HEK293 (cell line): ENCODE measurements around the gene BCAS3.
A peak's percentile ranks its signal among the peaks of the same experiment; 100 is the strongest.

Source experiments
- BCL6B ChIP-seq: fragments of 450-650 bp; formaldehyde crosslinking; IDR thresholded peaks from 2 replicates; pipeline ENCODE4 v1.5.1; 2017; ENCODE audit warnings: missing biosample characterization, missing genetic modification characterization
- CTCF ChIP-seq: fragments of 450-650 bp; formaldehyde crosslinking; IDR thresholded peaks from 2 replicates; pipeline ENCODE4 v1.5.1; 2016; ENCODE audit warnings: missing biosample characterization, missing genetic modification characterization
- GLIS1 ChIP-seq: fragments of 450-650 bp; formaldehyde crosslinking; IDR thresholded peaks from 2 replicates; pipeline ENCODE4 v1.5.1; 2016; ENCODE audit warnings: missing biosample characterization, missing genetic modification characterization
- GLIS2 ChIP-seq: fragments of 450-650 bp; formaldehyde crosslinking; IDR thresholded peaks from 2 replicates; pipeline ENCODE4 v1.5.1; 2016; ENCODE audit warnings: missing biosample characterization, missing genetic modification characterization
- IKZF3 ChIP-seq: fragments of 450-650 bp; IDR thresholded peaks from 2 replicates; pipeline ENCODE4 v1.5.0; 2018; ENCODE audit warnings: missing biosample characterization, mild to moderate bottlenecking, missing genetic modification characterization, moderate library complexity
- KLF1 ChIP-seq: fragments of 450-650 bp; formaldehyde crosslinking; IDR thresholded peaks from 2 replicates; pipeline ENCODE4 v1.5.1; 2016; ENCODE audit warnings: missing biosample characterization, missing genetic modification characterization
- SCRT1 ChIP-seq: fragments of 450-650 bp; formaldehyde crosslinking; IDR thresholded peaks from 2 replicates; pipeline ENCODE4 v1.5.1; 2016; ENCODE audit warnings: missing biosample characterization, missing genetic modification characterization, borderline replicate concordance
- ZBTB10 ChIP-seq: fragments of 450-650 bp; formaldehyde crosslinking; IDR thresholded peaks from 2 replicates; pipeline ENCODE4 v1.5.1; 2016; ENCODE audit warnings: missing biosample characterization, missing genetic modification characterization
- ZBTB11 ChIP-seq: fragments of 450-650 bp; formaldehyde crosslinking; conservative IDR thresholded peaks from 2 replicates; pipeline ENCODE4 v1.5.1; 2016; ENCODE audit warnings: low read depth, missing biosample characterization, missing genetic modification characterization
- ZBTB6 ChIP-seq: fragments of 450-650 bp; formaldehyde crosslinking; IDR thresholded peaks from 2 replicates; pipeline ENCODE4 v1.5.1; 2017; ENCODE audit warnings: missing biosample characterization, missing genetic modification characterization
- ZFHX2 ChIP-seq: fragments of 450-650 bp; formaldehyde crosslinking; conservative IDR thresholded peaks from 2 replicates; pipeline ENCODE4 v1.5.1; 2016; ENCODE audit warnings: missing biosample characterization, missing genetic modification characterization
- ZFP3 ChIP-seq: fragments of 450-650 bp; formaldehyde crosslinking; IDR thresholded peaks from 2 replicates; pipeline ENCODE4 v1.5.1; 2016; ENCODE audit warnings: low read depth, missing biosample characterization, missing genetic modification characterization
- ZNF138 ChIP-seq: fragments of 450-650 bp; formaldehyde crosslinking; IDR thresholded peaks from 2 replicates; pipeline ENCODE4 v1.5.1; 2016; ENCODE audit warnings: missing biosample characterization, missing genetic modification characterization, borderline replicate concordance
- ZNF157 ChIP-seq: fragments of 450-650 bp; formaldehyde crosslinking; IDR thresholded peaks from 2 replicates; pipeline ENCODE4 v1.5.1; 2016; ENCODE audit warnings: missing biosample characterization, missing genetic modification characterization
- ZNF280D ChIP-seq: fragments of 450-650 bp; formaldehyde crosslinking; IDR thresholded peaks from 2 replicates; pipeline ENCODE4 v1.5.1; 2016; ENCODE audit warnings: missing biosample characterization, missing genetic modification characterization
- ZNF324 ChIP-seq: fragments of 450-650 bp; formaldehyde crosslinking; IDR thresholded peaks from 2 replicates; pipeline ENCODE4 v1.5.1; 2016; ENCODE audit warnings: missing biosample characterization, missing genetic modification characterization
- ZNF404 ChIP-seq: fragments of 450-650 bp; formaldehyde crosslinking; IDR thresholded peaks from 2 replicates; pipeline ENCODE4 v1.5.1; 2017; ENCODE audit warnings: missing biosample characterization, missing genetic modification characterization
- ZNF473 ChIP-seq: fragments of 450-650 bp; formaldehyde crosslinking; IDR thresholded peaks from 2 replicates; pipeline ENCODE4 v1.5.1; 2017; ENCODE audit warnings: missing biosample characterization, missing genetic modification characterization
- ZNF530 ChIP-seq: fragments of 450-650 bp; formaldehyde crosslinking; IDR thresholded peaks from 2 replicates; pipeline ENCODE4 v1.5.1; 2016; ENCODE audit warnings: low read depth, missing biosample characterization, missing genetic modification characterization
- ZNF561 ChIP-seq: fragments of 450-650 bp; IDR thresholded peaks from 2 replicates; pipeline ENCODE4 v1.5.1; 2018; ENCODE audit warnings: missing biosample characterization, missing genetic modification characterization, borderline replicate concordance
- ZNF580 ChIP-seq: fragments of 450-650 bp; formaldehyde crosslinking; IDR thresholded peaks from 2 replicates; pipeline ENCODE4 v1.5.1; 2016; ENCODE audit warnings: missing biosample characterization, missing genetic modification characterization
- ZNF600 ChIP-seq: fragments of 450-650 bp; formaldehyde crosslinking; IDR thresholded peaks from 2 replicates; pipeline ENCODE4 v1.5.1; 2016; ENCODE audit warnings: missing biosample characterization, missing genetic modification characterization
- ZNF623 ChIP-seq: fragments of 450-650 bp; formaldehyde crosslinking; IDR thresholded peaks from 2 replicates; pipeline ENCODE4 v1.5.1; 2016; ENCODE audit warnings: missing biosample characterization, missing genetic modification characterization
- ZNF707 ChIP-seq: fragments of 450-650 bp; formaldehyde crosslinking; IDR thresholded peaks from 2 replicates; pipeline ENCODE4 v1.5.1; 2016; ENCODE audit warnings: missing biosample characterization, missing genetic modification characterization
- ZSCAN23 ChIP-seq: fragments of 450-650 bp; formaldehyde crosslinking; IDR thresholded peaks from 2 replicates; pipeline ENCODE4 v1.5.1; 2016; ENCODE audit warnings: missing biosample characterization, missing genetic modification characterization

Gene BCAS3

GRCh38 chr17:61412143-61412859 is 734.6 kb downstream of the BCAS3 start (continued):
- TF ChIP-seq BCL6B (tag by site-specific recombination) (no peak), ZNF580 (tag by site-specific recombination) (0 out of 2 replicates have a peak, but pooled peaks have one; percentile 8), ZNF280D (no peak), ZBTB11 (peak; percentile 41; the same call in 1 of the 2 replicates), CTCF (peak; percentile 98), SCRT1 (no peak), ZNF157 (tag by site-specific recombination) (no peak), ZNF530 (tag by site-specific recombination) (no peak), GLIS1 (tag by site-specific recombination) (0 out of 2 replicates have a peak, but pooled peaks have one; percentile 25), ZBTB10 (tag by site-specific recombination) (peak; percentile 59; the same call in 1 of the 2 replicates), ZNF623 (tag by site-specific recombination) (peak; percentile 33; the same call in 1 of the 2 replicates), ZNF324 (tag by site-specific recombination) (peak; percentile 53), ZNF138 (tag by site-specific recombination) (no peak), GLIS2 (0 out of 2 replicates have a peak, but pooled peaks have one; percentile 14), ZFHX2 (0 out of 2 replicates have a peak, but pooled peaks have one; percentile 27), ZNF707 (tag by site-specific recombination) (no peak), ZNF404 (no peak), ZNF473 (tag by site-specific recombination) (no peak), ZSCAN23 (tag by site-specific recombination) (0 out of 2 replicates have a peak, but pooled peaks have one; percentile 44), ZNF600 (tag by site-specific recombination) (peak; percentile 90), IKZF3 (tag by site-specific recombination) (peak; percentile 79), ZFP3 (tag by site-specific recombination) (no peak), ZNF561 (tag by site-specific recombination) (peak; percentile 71), KLF1 (peak; percentile 76), ZBTB6 (tag by site-specific recombination) (0 out of 2 replicates have a peak, but pooled peaks have one; percentile 4)
